Common myeloid progenitor, CD34-positive (primary cell): Measurements from ENCODE around the gene SLC2A9.
"Not testable (repeated sequence)": the region's sequence is repeated elsewhere in the genome, so short reads cannot be mapped to it uniquely, and the experiment has no call there.

Source experiments
- CTCF ChIA-PET: fragments of 350-600 bp; sonication (Branson Sonifier 250); formaldehyde crosslinking; loops from one replicate; lab custom pipeline; 2021; ENCODE audit warnings: antibody characterized with exemption; lab: Charles Lee
- POLR2A ChIA-PET: fragments of 350-600 bp; sonication (Branson Sonifier 250); formaldehyde crosslinking; loops from one replicate; lab custom pipeline; 2021; ENCODE audit warnings: antibody characterized with exemption; lab: Charles Lee
- DNase-seq, 3 donors: peaks; one replicate each; pipeline versions ENCODE4 v3.0.0 to v3.0.0-alpha.2; 2013
- H3K27ac ChIP-seq, 2 experiments: 1 replicate in 1 of 2; 2 replicates in 1 of 2; pipeline ENCODE4 v1.7.0; 2013; ENCODE audit warnings: inconsistent platforms in 2 of 2, low read length in 2 of 2, mild to moderate bottlenecking in 2 of 2, low read depth in 1 of 2, moderate library complexity in 1 of 2; ENCODE audit not compliant: severe bottlenecking in 2 of 2, insufficient read depth in 1 of 2, poor library complexity in 1 of 2
- H3K27me3 ChIP-seq, 5 experiments: replicated peaks in 2 of 5; 1 replicate in 3 of 5; 2 replicates in 2 of 5; pipeline versions ENCODE4 v1.6.1 to v1.7.0; 2013; ENCODE audit warnings: low read length in 4 of 5, mild to moderate bottlenecking in 2 of 5, moderate library complexity in 2 of 5, inconsistent platforms in 1 of 5; ENCODE audit not compliant: insufficient read depth in 5 of 5, control insufficient read depth in 4 of 5
- H3K36me3 ChIP-seq, 4 experiments: 1 replicate in 2 of 4; 2 replicates in 2 of 4; pipeline versions ENCODE4 v1.6.1 to v1.7.0; 2013; ENCODE audit warnings: low read length in 3 of 4, control low read depth in 1 of 4, mild to moderate bottlenecking in 1 of 4; ENCODE audit not compliant: control insufficient read depth in 4 of 4, insufficient read depth in 4 of 4
- H3K4me1 ChIP-seq, 4 experiments: 1 replicate in 3 of 4; 2 replicates in 1 of 4; pipeline versions ENCODE4 v1.6.1 to v1.7.1; 2013; ENCODE audit warnings: low read length in 3 of 4, mild to moderate bottlenecking in 3 of 4, control low read depth in 1 of 4, inconsistent platforms in 1 of 4, moderate library complexity in 1 of 4; ENCODE audit not compliant: control insufficient read depth in 4 of 4, insufficient read depth in 4 of 4; ENCODE audit errors: control extremely low read depth in 1 of 4
- H3K4me3 ChIP-seq, 7 experiments: 1 replicate in 4 of 7; 2 replicates in 3 of 7; pipeline versions ENCODE4 v1.5.1 to v1.7.0; 2013; ENCODE audit warnings: mild to moderate bottlenecking in 7 of 7, low read length in 6 of 7, moderate library complexity in 6 of 7, inconsistent platforms in 2 of 7, low read depth in 2 of 7, control low read depth in 1 of 7; ENCODE audit not compliant: insufficient read depth in 4 of 7, control insufficient read depth in 1 of 7; ENCODE audit errors: extremely low read depth in 1 of 7
- H3K9me3 ChIP-seq, 5 experiments: 1 replicate in 4 of 5; 2 replicates in 1 of 5; pipeline versions ENCODE4 v1.6.1 to v1.7.1; 2013; ENCODE audit warnings: low read length in 4 of 5, mild to moderate bottlenecking in 2 of 5, inconsistent platforms in 1 of 5, low read depth in 1 of 5, moderate library complexity in 1 of 5; ENCODE audit not compliant: control insufficient read depth in 4 of 5, insufficient read depth in 2 of 5; ENCODE audit errors: control extremely low read depth in 1 of 5
- WGBS: methylation state at CpG from one replicate; pipeline ENCODE4 v1.1.5; 2013; ENCODE audit not compliant: insufficient coverage; 5-methylcytosine and 5-hydroxymethylcytosine counted together

SLC2A9 gene

DNA sequence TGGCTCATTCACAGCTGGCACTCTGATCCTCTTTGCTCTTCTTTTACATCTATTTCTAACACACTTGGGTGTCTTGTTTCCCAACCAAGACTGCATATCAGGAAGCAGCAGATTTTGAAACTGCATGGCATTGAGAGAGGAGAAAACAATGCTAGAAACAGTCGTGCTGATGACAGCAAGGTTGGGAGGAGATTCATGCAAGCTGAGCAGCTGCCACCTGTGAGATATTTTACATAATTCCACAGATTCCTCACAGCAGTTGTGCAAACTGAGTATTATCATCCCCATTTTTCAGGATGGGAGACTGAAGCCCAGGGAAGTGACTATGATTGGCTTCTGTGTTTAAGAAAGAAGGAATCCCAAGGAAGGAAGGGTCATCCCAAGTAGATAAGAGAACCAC is 105.0 kb downstream of the SLC2A9 start:
- DNase-seq = no peak
- Histone ChIP-seq H3K4me3 (no peak overlapping the region), H3K27ac (no peak overlapping the region), H3K4me1 (no peaks in the 10 kb centered on the region), H3K36me3 (no peaks in the 10 kb centered on the region), H3K9me3 (no peaks in the 10 kb centered on the region), H3K27me3 (no peaks in the 10 kb centered on the region)
- POLR2A ChIA-PET = no interaction called here
- no CpG with 5 or more reads among the region's 1 CpG for whole genome bisulfite sequencing
- CTCF ChIA-PET = no interaction called here

DNA sequence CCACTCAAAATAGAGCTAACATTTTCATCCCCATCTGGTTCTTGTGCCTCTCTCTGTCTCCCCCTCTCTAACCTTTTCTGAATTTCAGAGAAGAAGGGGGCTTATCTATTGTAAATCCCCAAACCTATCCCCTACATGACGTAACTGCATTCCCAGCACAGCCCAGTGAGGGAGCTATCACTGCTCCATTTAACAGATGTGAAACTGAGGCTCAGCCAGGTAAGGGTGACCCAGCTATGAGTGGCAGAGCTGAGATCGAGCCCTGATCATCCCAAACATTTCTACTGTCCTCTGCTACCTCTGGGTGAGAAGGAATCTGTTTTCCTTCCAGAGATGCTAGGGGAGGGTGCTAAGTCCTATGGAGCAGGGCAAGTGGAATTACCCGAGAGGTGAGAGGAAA is 107.5 kb downstream of the SLC2A9 start:
- ChIA-PET CTCF (interaction anchor here (1.8 kb wide), 1 partner anchor 9 kb away, joined by 6 read pairs; no protein-coding TSS in a partner anchor), POLR2A (no interaction called here)
- Histone ChIP-seq H3K4me1 (no peaks in the 10 kb centered on the region), H3K27me3 (no peaks in the 10 kb centered on the region), H3K27ac (no peak overlapping the region), H3K4me3 (no peak overlapping the region), H3K9me3 (peaks cover 0 to 3% (median 0%) of the 10 kb centered on the region in 5 experiments), H3K36me3 (no peaks in the 10 kb centered on the region)
- no peak for DNase-seq
- 100% methylated on average over 1 of the region's 3 CpGs for WGBS

DNA sequence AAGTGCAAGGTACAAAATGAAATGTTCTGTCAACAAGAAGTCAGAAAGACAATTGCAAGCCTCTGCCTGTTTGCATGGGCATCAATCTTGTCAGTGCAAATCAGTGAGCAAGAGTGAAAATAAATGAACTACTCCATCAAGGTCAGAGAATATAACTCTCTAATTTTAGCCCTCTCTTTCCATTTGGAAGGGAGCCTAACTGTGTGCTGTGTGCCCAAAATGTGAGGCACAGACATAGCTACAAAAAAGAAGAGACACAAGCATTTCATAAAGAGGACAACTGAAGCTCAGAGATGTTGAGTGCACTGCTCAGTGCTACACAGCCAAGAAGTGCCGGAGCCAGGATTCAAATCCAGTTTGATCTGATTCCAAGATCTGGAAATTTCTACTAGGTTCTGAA is 114.3 kb downstream of the SLC2A9 start:
- Histone ChIP-seq H3K4me1 (no peaks in the 10 kb centered on the region), H3K27ac (no peak overlapping the region), H3K27me3 (no peaks in the 10 kb centered on the region), H3K4me3 (no peak overlapping the region), H3K9me3 (peaks cover 0 to 3% (median 0%) of the 10 kb centered on the region in 5 experiments), H3K36me3 (no peaks in the 10 kb centered on the region)
- 100% methylated on average over 1 of the region's 1 CpG for WGBS
- ChIA-PET POLR2A (no interaction called here), CTCF (no interaction called here)
- no peak for DNase-seq

DNA sequence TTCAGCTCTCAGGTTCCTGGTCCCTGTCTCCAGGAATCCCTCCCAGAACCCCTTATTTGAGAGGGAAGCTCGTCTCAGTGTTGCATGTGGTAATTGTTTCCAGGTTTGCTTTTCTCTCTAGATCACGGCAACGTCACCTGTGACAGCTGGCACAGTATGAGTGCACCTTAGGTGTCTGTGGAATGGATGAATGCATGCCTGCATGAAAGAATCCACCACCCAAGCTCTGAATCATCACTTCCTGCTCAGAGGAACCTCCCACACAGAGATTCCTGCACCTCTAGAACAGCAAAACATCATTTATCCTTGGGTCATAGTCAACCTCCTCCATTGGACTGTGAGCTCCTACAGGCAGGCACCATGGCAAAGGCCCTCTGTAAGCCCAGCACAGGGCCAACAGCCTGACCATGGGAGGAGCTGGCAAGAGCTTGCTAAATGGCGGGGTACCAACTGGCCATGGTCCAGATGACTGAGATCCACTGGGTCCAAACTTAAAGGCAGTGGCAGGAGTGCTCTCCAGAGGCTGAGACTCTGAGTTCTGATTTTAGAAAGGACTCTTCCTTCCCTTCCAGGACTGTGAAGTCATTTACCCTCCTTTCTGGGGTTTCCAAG is 116.2 kb downstream of the SLC2A9 start:
- Histone ChIP-seq H3K4me3 (no peak overlapping the region), H3K4me1 (no peaks in the 10 kb centered on the region), H3K27ac (no peak overlapping the region), H3K27me3 (no peaks in the 10 kb centered on the region), H3K36me3 (no peaks in the 10 kb centered on the region), H3K9me3 (peaks cover 0 to 3% (median 0%) of the 10 kb centered on the region in 5 experiments)
- ChIA-PET POLR2A (interaction anchor here (0.5 kb wide), 1 partner anchor 78 kb away, joined by 3 read pairs; no protein-coding TSS in a partner anchor), CTCF (interaction anchor here (1.8 kb wide), 1 partner anchor 9 kb away, joined by 6 read pairs; no protein-coding TSS in a partner anchor)
- 89% methylated on average over 4 of the region's 4 CpGs for WGBS
- DNase-seq = no peak

DNA sequence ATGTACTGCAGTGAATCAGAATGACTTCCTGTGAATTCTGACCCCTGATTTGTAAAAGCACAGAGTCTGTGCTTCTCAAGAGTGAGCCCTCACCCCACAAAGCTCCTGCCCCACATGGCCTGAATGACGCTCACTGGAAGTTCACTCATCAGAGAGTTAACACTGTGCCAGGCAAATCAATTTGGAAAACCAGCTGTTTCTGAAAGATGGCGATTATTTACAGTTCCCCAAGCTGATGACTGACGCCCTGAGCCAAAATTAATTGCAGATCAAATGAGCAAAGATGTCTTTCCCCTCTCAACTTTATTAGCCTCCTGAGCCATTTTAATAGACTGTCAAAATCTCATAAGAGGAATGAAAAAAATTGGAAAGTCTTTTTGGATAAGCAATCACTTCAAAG is 118.0 kb downstream of the SLC2A9 start:
- Histone ChIP-seq H3K36me3 (no peaks in the 10 kb centered on the region), H3K4me3 (no peak overlapping the region), H3K27ac (no peak overlapping the region), H3K27me3 (no peaks in the 10 kb centered on the region), H3K9me3 (no peaks in the 10 kb centered on the region), H3K4me1 (no peaks in the 10 kb centered on the region)
- 85% methylated on average over 2 of the region's 3 CpGs for WGBS
- POLR2A ChIA-PET = no interaction called here
- CTCF ChIA-PET = no interaction called here
- DNase-seq = no peak

DNA sequence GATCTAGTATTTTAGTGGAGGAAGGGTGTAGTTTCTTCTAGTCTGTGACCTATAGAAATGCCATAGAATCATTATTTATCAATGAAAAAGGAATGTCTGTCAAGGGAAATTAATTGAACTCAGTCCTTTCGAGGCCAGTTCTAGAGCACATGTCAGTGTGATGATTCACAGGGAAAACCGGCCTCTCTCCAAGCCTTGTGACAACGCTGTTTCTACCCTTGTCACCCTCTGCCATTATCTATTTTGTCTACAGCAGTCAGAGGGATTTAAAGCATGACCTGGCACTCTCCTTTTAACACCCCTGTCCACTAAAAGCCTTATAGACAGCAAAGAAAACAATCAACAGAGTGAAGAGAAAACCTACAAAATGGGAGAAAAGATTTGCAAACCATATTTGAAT is 120.0 kb downstream of the SLC2A9 start:
- DNase-seq = no peak
- Histone ChIP-seq H3K36me3 (no peaks in the 10 kb centered on the region), H3K27me3 (no peaks in the 10 kb centered on the region), H3K9me3 (no peaks in the 10 kb centered on the region), H3K4me3 (no peak overlapping the region), H3K27ac (no peak overlapping the region), H3K4me1 (no peaks in the 10 kb centered on the region)
- WGBS = 96% methylated on average over 3 of the region's 3 CpGs
- ChIA-PET CTCF (no interaction called here), POLR2A (no interaction called here)

DNA sequence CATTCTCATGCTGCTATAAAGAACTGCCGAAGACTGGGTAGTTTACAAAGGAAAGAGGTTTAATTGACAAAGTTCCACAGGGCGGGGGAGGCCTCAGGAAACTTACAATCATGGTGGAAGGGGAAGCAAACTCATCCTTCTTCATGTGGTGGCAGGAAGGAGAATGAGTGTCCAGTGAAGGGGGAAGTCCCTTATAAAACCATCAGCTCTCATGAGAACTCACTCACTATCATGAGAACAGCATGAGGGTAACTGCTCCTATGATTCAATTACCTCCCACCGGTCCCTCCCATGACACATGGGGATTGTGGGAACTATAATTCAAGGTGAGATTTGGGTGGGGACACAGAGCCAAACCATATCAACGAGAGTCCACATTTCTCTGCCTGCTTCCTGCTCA is 120.7 kb downstream of the SLC2A9 start:
- WGBS = 67% methylated on average over 4 of the region's 4 CpGs
- H3K36me3 ChIP-seq, H3K4me3 ChIP-seq, H3K9me3 ChIP-seq, H3K27me3 ChIP-seq, H3K27ac ChIP-seq, DNase-seq, POLR2A ChIA-PET, H3K4me1 ChIP-seq: not testable (repeated sequence)
- CTCF ChIA-PET = interaction anchor here (1.1 to 3.3 kb wide), 2 partner anchors 11 to 136 kb away, joined by 3 to 15 read pairs; no protein-coding TSS in a partner anchor
